Peyer's patch (tissue), 4 donors: ENCODE data around the gene CAPG.

Experiments used
- POLR2A ChIP-seq, 2 donors: fragments of 450-650 bp; IDR thresholded peaks; one replicate each; pipeline ENCODE4 v1.5.1; 2017; ENCODE audit warnings: antibody characterized with exemption in 2 of 2, mild to moderate bottlenecking in 2 of 2, moderate library complexity in 2 of 2
- TF ChIP-seq, protein P1 (sequence below), 6 experiments: fragments of 450-650 bp in 4 of 6; fragments of 200-600 bp in 2 of 6; sonication (generic) in 1 of 6; IDR thresholded peaks; one replicate each; pipeline ENCODE4 v1.5.1; 2017 to 2019; ENCODE audit warnings: antibody characterized with exemption in 6 of 6, mild to moderate bottlenecking in 3 of 6, moderate library complexity in 1 of 6

DNA sequence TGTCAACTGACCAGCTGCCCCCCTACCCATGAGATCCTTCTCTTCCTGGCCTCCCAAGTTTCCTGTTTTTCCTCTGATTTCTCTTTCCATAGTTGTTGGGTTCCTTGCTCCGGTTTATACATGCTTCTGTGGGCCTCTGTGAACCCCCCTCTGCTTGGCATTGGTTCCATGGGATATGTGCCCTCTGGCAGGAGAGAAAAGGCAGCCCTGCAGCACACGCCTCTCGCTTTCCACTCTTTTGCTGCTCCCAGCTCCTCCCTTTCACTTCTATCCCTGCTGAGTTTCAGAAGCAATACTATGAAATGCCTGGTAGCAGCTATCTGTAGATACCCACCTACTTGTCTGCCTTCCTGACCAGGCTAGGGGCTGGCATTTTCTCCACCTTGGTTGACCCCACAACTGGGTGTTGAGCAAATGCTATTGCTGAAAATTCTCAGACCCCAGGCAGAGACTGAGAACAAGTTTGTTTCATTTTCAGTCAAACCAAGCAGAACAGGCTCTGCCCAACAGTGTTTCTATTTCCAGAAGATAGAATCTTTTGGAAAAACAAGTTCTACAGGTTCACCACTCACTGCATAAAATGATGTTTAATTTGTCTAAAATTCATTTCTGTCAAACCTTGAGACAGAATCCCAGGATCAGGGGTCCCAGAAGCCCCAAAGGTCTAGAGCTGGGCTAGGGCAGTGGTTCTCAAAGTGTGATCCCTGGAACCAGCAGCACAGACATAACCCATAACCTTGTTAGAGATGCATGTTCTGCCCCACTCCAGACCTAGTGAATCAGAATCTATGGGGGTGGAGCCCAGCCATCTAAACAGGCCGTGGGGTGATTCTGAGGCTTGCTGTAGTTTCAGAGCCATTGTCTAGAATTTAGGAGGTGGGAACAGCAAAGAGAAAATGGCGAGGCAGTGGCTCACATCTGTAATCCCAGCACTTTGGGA, 13.4 kb downstream of the CAPG start:
- TF ChIP-seq, protein P1, sequence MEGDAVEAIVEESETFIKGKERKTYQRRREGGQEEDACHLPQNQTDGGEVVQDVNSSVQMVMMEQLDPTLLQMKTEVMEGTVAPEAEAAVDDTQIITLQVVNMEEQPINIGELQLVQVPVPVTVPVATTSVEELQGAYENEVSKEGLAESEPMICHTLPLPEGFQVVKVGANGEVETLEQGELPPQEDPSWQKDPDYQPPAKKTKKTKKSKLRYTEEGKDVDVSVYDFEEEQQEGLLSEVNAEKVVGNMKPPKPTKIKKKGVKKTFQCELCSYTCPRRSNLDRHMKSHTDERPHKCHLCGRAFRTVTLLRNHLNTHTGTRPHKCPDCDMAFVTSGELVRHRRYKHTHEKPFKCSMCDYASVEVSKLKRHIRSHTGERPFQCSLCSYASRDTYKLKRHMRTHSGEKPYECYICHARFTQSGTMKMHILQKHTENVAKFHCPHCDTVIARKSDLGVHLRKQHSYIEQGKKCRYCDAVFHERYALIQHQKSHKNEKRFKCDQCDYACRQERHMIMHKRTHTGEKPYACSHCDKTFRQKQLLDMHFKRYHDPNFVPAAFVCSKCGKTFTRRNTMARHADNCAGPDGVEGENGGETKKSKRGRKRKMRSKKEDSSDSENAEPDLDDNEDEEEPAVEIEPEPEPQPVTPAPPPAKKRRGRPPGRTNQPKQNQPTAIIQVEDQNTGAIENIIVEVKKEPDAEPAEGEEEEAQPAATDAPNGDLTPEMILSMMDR (IDR thresholded peaks at IDR 0.05): no peak
- TF ChIP-seq POLR2A (IDR thresholded peaks at IDR 0.05): no peak
